Activated CD4-positive, alpha-beta T cell treated with anti-CD3 and anti-CD28 coated beads for 36 hours (primary cell): ENCODE data around the gene ZNF493. TPM values are rescaled to one million over a fixed set of nuclear protein-coding genes. Genes with fewer than 3 reads are reported as not detected.
A peak's percentile ranks its signal among the peaks of the same experiment; 100 is the strongest.

ENCODE experiments used
- ATAC-seq: fragments of 200-7000 bp; cut with Tn5 transposase; one replicate; pipeline ENCODE4 v1.10.0; 2021; ENCODE audit warnings: mild to moderate bottlenecking, moderate library complexity
- CTCF ChIA-PET: fragments of 350-600 bp; sonication (Branson Sonifier 250); formaldehyde crosslinking; loops from one replicate; lab custom pipeline; 2021; ENCODE audit warnings: antibody characterized with exemption; lab: Charles Lee
- POLR2A ChIA-PET: fragments of 350-600 bp; sonication (Branson Sonifier 250); formaldehyde crosslinking; loops from one replicate; lab custom pipeline; 2021; ENCODE audit warnings: antibody characterized with exemption, inconsistent platforms; lab: Charles Lee
- DNase-seq: peaks from one replicate; pipeline ENCODE4 v3.0.0-alpha.2; 2020
- H3K27ac Mint-ChIP-seq: one replicate; pipeline ENCODE4 v1.8.0; 2021; ENCODE audit warnings: mixed read lengths
- H3K27me3 Mint-ChIP-seq: one replicate; pipeline ENCODE4 v1.8.0; 2021; ENCODE audit warnings: mixed read lengths
- H3K36me3 Mint-ChIP-seq: one replicate; pipeline ENCODE4 v1.8.0; 2021; ENCODE audit warnings: low read depth, mixed read lengths
- H3K4me1 Mint-ChIP-seq: one replicate; pipeline ENCODE4 v1.8.0; 2021; ENCODE audit warnings: mixed read lengths
- H3K4me3 Mint-ChIP-seq: one replicate; pipeline ENCODE4 v1.8.0; 2021; ENCODE audit warnings: mild to moderate bottlenecking, moderate library complexity, mixed read lengths
- H3K9me3 Mint-ChIP-seq: one replicate; pipeline ENCODE4 v1.8.0; 2021; ENCODE audit warnings: low read depth, mixed read lengths
- intact Hi-C, 2 experiments: fragments of 100-400 bp; cut with DNase I in 1 of 2; cut with micrococcal nuclease in 1 of 2; formaldehyde crosslinking; loops; one replicate each; pipeline versions ENCODE4 v1.14.2 to v1.15.1; 2022 to 2024; cut with DNase I, micrococcal nuclease
- total RNA-seq, 2 experiments: library from RNA; stranded (reverse); gene quantifications; one replicate each; pipeline ENCODE4 v1.2.3, GENCODE V29; 2021

The ZNF493 gene
- total RNA-seq, 2 experiments from 2014 or later, result 11.9 to 12.8 TPM

GRCh38 chr19:21463449-21464105 lies 66.6 kb downstream of the ZNF493 start:
- peak overlapping the region; percentile 82 for H3K27ac Mint-ChIP-seq
- DNase-seq, result peak; percentile 77
- peak; percentile 99 for ATAC-seq

GRCh38 chr19:21466627-21467026 lies 69.7 kb downstream of the ZNF493 start:
- Mint-ChIP-seq H3K4me3 (no peak overlapping the region), H3K9me3 (peaks cover 8% of the 10 kb centered on the region), H3K4me1 (peaks cover 3% of the 10 kb centered on the region), H3K27ac (no peak overlapping the region), H3K36me3 (peaks cover 15% of the 10 kb centered on the region), H3K27me3 (peaks cover 10% of the 10 kb centered on the region)
- ChIA-PET POLR2A (no interaction called here), CTCF (no interaction called here)
- intact Hi-C loops, result no loop called here
- no peak for DNase-seq
- no peak for ATAC-seq

More at GRCh38 chr19:21463449-21464105, 66.6 kb downstream of the ZNF493 start:
- Mint-ChIP-seq H3K36me3 (peaks cover 20% of the 10 kb centered on the region), H3K27me3 (peaks cover 10% of the 10 kb centered on the region), H3K9me3 (peaks cover 12% of the 10 kb centered on the region), H3K4me3 (peak overlapping the region; percentile 82), H3K4me1 (peaks cover 3% of the 10 kb centered on the region)
- intact Hi-C loops, result no loop called here
- POLR2A ChIA-PET, result interaction anchor here (0.6 to 1.0 kb wide), 4 partner anchors 11 to 361 kb away, joined by 3 to 10 read pairs (median 4); no protein-coding TSS in a partner anchor
- CTCF ChIA-PET, result interaction anchor here (0.9 kb wide), 1 partner anchor 20 kb away, joined by 4 read pairs; no protein-coding TSS in a partner anchor

- Mint-ChIP-seq H3K4me1 (no peaks in the 10 kb centered on the region), H3K27ac (no peak overlapping the region), H3K27me3 (peaks cover 3% of the 10 kb centered on the region), H3K4me3 (no peak overlapping the region), H3K9me3 (peaks cover 2% of the 10 kb centered on the region), H3K36me3 (peaks cover 3% of the 10 kb centered on the region)
- ATAC-seq (no peak), DNase-seq (peak; percentile 29)
- ChIA-PET POLR2A (no interaction called here), CTCF (no interaction called here)
- intact Hi-C loops, result no loop called here
These were observed 71.9 kb downstream of the ZNF493 start for GRCh38 chr19:21468791-21469190.

- Mint-ChIP-seq H3K4me3 (no peak overlapping the region), H3K4me1 (no peaks in the 10 kb centered on the region), H3K27ac (no peak overlapping the region), H3K36me3 (peaks cover 5% of the 10 kb centered on the region), H3K9me3 (no peaks in the 10 kb centered on the region), H3K27me3 (no peaks in the 10 kb centered on the region)
- ATAC-seq, result no peak
- ChIA-PET POLR2A (interaction anchor here (0.7 kb wide), 1 partner anchor 328 kb away, joined by 4 read pairs; no protein-coding TSS in a partner anchor), CTCF (interaction anchor here (0.6 to 0.8 kb wide), 3 partner anchors 11 to 1388 kb away, joined by 3 read pairs; no protein-coding TSS in a partner anchor)
- no peak for DNase-seq
- intact Hi-C loops, result loop anchor here in 1 of 2 experiments (10.0 kb wide), 1 partner anchor 448 kb away; the partner anchor contains the start of gene ZNF430
These were observed 75.6 kb downstream of the ZNF493 start for GRCh38 chr19:21472507-21472906.

GRCh38 chr19:21474671-21475181 lies 77.8 kb downstream of the ZNF493 start:
- no peaks in the 10 kb centered on the region for H3K4me1 Mint-ChIP-seq
- intact Hi-C loops, result loop anchor here in 1 of 2 experiments (2.0 to 10.0 kb wide), 4 partner anchors 30 to 1236 kb away; partner anchors contain the start of genes ZNF429, ZNF430 and ZNF738
- DNase-seq (peak; percentile 93), ATAC-seq (peak; percentile 100)
- peak overlapping the region; percentile 77 for H3K4me3 Mint-ChIP-seq
- peaks cover 5% of the 10 kb centered on the region for H3K36me3 Mint-ChIP-seq
- POLR2A ChIA-PET, result interaction anchor here (0.6 to 1.6 kb wide), 8 partner anchors 11 to 1237 kb away, joined by 3 to 10 read pairs (median 4); partner anchors contain the start of genes ZNF100, ZNF429, ZNF431 and ZNF493
- H3K9me3 Mint-ChIP-seq, result no peaks in the 10 kb centered on the region
- no peaks in the 10 kb centered on the region for H3K27me3 Mint-ChIP-seq
- peak overlapping the region; percentile 65 for H3K27ac Mint-ChIP-seq
- CTCF ChIA-PET, result interaction anchor here (1.1 to 1.7 kb wide), 2 partner anchors 9 to 198 kb away, joined by 4 to 14 read pairs; no protein-coding TSS in a partner anchor

Other genes with a start within 250 kb of the ZNF493 start
- gene ZNF708, start 67.7 kb upstream of the ZNF493 start, total RNA-seq, result 10 to 100 TPM; 11.7 to 11.8 TPM
- 10 to 100 TPM; 15.8 to 19.5 TPM for gene ZNF738, start 38.1 kb upstream of the ZNF493 start, total RNA-seq
- 10 to 100 TPM; 13.3 to 15.5 TPM for gene ZNF429, start 108.5 kb downstream of the ZNF493 start, total RNA-seq